GM21825 (cell line): ENCODE data around the gene PTGER1.
"Not testable (repeated sequence)": the region's sequence is repeated elsewhere in the genome, so short reads cannot be mapped to it uniquely, and the experiment has no call there.

Experiments
- ATAC-seq: cut with Tn5 transposase; IDR thresholded peaks from one replicate; pipeline ENCODE4 v1.9.1; 2021; ENCODE audit warnings: mild to moderate bottlenecking, moderate library complexity; ENCODE audit not compliant: unreplicated experiment

Gene PTGER1

DNA sequence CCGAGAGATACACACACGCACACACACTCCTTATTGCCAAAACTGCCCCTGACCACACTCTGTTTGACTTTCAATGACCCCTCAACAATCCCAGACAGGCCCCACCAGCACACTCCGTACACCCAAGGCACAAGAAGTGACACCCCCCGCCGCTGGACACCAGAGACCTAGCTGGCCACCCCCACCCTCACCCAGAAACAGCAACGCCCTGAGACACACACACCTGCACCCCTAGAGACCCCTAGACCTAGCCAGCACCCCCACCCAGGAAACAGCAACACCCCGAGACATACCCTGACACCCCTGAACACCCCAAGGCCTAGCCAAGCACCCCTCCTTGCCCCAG, 1.1 kb upstream of the PTGER1 start:
- no peak for ATAC-seq

DNA sequence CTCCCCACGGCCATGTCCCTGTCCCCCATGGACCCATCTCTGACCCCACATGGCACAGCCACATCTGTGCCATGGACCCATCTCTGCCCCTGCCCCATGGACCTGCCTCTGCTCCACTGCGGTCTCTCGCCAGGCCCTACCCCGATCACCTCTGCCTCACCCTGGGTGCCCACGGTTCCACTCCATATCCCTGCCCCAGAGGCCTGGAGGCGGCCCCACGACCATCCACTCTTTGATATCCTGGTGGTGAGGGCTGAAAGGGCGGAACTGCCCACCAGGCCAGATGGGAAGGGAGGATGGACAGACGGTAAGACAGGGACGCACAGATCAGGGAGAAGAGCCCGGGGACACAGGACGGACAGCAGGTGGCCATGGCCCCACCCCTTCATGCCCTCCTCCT, 327 bp downstream of the PTGER1 start:
- ATAC-seq, result no peak

DNA sequence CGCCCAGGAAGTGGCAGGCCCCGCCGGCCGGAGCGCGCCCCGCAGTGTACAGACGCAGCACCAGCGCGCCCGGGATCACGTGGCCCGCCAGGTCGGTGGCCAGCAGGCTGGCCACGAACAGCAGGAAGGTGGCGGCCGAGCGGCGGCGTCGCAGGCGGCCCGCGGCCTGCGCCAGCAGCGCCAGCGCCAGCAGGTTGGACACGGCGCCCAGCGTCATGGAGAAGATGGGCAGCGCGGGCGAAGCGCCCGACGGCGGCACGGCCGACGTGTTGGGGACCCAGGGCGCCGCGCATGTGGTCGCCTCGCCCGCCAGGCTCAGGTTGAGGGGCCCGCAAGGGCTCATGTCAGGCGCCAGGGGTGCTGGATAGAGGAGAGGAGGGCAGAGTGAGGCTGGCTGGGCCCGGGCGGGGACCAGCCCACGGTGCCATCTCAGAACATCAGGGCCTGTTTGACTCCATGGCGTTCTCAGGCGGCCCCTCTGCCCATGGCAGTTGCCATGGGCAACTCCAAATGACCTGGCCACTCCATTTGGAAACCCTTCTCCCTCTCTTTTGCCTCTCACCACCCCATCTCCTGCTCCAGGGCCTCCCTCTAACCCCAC, 1.1 kb downstream of the PTGER1 start:
- ATAC-seq, result no peak

DNA sequence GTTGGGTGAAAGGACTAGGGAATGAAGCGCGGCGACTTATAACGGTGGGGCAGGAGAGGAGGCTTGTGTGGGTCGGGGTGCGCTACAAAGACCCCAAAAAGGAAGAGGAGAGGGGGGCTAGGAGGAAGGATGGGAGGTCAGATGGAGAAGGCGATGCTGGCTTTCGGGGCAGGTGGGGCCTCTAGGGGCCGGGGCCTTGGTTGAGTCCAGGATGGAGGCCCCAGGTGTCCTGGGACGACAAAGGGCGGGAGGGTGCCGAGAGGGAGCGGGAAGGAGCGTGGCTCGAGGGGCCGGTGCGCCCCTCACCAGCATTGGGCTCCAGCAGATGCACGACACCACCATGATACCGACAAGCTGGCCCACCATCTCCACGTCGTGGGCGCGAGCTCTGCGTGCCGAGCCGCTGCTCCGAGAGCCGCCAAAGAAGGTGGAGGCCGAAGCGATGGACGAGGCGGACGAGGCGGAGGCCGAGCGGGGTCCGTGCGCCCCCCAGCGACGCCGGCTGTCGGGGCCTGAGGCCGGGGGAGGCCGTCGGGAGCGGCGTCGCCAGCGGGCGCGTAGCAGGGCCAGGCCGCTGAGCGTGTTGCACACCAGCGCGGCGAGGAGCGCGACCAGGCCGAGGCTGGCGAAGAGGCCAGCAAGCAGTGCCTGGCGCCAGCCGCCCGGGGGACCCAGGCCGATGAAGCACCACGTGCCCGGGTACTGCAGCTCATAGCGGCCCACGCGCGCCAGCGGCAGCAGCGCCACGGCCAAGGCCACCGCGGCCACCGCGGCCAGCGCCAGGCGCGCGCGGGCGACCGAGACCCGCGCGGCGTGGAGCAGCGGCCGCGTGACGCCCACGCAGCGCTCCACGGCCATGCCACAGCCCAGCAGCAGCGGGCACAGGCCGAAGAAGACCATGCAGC, 1.8 kb downstream of the PTGER1 start:
- no peak for ATAC-seq

DNA sequence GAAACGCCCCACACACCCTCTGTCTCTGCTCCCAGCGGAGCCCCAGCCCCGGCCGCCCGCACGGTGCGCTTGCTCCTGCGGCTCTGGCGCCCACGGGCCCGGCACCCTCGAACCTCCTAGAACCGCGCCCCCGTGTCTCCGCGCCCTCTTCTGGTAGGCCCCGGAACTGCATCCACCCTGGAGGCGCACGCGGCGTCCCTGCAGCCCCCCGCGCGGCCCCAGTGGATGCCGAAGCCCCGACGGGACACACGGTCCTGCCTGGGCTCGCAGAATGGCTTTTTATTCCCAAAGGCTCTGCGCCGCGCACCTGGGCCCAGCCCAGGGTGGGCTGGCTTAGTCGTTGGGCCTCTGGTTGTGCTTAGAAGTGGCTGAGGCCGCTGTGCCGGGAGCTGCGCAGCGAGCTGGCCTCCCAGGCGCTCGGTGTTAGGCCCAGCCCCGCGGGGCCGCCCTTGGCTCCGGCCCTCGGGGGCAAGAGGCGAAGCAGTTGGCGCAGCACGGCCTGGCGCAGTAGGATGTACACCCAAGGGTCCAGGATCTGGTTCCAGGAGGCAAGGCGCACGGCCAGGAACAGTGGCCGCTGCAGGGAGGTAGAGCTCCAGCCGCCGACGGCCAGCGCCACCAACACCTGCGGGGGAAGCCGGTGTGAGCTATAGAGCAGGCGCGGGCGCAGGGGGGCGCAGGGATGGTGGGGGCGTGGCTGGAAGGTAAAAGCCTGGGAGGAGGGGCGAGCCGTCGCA, 2.8 kb downstream of the PTGER1 start:
- no peak for ATAC-seq

DNA sequence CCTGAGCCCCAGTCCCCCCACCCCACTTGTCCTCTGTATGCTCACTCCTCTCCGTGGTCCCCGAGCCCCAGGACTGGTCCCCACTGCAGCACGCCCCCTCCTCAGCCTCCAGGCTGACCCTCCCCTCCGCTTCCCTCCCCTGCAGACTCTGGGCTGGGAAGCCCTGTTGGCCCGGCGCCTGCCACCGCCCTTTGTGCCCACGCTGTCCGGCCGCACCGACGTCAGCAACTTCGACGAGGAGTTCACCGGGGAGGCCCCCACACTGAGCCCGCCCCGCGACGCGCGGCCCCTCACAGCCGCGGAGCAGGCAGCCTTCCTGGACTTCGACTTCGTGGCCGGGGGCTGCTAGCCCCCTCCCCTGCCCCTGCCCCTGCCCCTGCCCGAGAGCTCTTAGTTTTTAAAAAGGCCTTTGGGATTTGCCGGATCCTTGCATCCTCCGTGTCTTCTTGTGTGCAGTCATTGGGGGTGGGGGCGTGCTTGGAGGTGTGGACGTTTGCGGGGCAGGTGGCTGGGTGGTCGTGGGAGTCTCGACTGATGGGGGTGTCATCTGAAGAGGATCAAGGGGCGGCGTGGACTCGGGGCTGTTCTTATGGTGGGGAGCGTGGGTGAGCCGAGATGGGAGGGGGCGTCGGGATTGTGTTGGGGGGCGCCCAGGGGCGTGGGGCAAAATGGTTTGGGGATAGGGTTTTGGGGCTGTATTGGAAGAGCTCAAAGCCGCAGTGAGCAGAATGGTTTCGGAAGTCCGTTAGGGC, 3.5 kb downstream of the PTGER1 start:
- ATAC-seq, result no peak

DNA sequence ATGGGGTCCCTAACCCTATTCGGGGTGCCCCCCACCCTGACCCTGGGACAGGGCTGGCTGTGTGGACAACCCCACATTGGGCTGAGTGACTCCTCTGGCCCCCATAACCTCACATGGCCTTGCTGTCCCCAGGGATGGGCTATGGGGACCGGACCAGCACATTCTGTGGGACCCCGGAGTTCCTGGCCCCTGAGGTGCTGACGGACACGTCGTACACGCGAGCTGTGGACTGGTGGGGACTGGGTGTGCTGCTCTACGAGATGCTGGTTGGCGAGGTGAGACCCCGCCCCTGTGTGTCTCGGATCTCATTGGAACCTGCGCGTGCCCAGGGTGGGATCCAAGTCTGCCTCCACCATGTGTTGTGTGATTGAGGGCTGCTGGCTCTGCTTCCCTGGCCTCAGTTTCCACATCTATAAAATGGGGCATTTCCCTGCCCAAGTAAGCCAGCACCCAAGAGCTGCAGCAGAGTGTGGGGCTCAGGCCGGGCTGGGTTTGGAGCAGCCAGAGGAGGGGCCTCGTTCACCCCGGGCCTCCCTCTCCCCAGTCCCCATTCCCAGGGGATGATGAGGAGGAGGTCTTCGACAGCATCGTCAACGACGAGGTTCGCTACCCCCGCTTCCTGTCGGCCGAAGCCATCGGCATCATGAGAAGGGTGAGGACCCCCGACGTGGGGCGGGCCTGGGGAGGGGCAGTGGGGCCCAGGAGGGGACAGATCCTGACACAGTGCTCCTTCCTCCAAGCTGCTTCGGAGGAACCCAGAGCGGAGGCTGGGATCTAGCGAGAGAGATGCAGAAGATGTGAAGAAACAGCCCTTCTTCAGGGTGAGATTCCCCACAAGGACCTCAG, 4.9 kb downstream of the PTGER1 start:
- ATAC-seq, result no peak

DNA sequence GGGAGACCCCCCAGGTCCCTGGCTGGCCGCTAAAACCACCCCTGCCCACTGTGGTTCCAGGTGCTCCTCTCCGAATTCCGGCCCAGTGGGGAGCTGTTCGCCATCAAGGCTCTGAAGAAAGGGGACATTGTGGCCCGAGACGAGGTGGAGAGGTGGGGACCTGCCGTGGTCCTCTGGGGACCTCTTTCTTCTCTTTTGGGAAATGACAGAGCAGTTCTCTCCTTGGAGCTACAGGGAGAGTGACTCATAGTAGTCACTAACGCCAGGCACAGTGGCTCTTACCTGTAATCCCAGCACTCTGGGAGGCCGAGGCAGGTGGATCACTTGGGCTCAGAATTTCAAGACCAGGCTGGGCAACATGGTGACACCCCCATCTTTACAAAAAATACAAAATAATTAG, 7.3 kb downstream of the PTGER1 start:
- no peak for ATAC-seq

DNA sequence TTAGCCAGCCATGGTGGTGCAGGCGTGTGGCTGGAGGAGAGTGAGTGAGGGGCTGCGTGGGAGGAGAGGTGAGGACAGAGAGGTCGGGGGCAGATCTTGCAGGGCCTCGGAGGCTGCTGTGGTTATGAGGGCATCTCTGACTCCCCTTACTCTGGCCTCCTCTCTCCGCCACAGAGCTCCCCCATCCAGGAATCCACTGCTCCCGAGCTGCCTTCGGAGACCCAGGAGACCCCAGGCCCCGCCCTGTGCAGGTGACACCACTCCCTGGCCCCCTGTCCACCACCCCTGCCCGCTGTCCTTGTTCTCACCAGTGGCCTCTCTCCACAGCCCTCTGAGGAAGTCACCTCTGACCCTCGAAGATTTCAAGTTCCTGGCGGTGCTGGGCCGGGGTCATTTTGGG, 7.8 kb downstream of the PTGER1 start:
- no peak for ATAC-seq

DNA sequence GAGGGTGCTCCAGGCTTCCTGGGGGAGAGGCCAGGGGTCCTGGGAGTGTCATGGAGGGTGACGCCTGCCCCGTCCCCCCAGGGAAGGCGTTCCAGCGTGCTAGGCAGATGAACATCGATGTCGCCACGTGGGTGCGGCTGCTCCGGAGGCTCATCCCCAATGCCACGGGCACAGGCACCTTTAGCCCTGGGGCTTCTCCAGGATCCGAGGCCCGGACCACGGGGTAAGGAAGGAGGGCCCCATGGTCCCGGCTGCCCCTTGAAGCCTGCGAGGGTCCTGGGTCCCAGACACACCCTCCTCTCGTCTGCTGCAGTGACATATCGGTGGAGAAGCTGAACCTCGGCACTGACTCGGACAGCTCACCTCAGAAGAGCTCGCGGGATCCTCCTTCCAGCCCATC, 11.4 kb downstream of the PTGER1 start:
- ATAC-seq, result no peak

DNA sequence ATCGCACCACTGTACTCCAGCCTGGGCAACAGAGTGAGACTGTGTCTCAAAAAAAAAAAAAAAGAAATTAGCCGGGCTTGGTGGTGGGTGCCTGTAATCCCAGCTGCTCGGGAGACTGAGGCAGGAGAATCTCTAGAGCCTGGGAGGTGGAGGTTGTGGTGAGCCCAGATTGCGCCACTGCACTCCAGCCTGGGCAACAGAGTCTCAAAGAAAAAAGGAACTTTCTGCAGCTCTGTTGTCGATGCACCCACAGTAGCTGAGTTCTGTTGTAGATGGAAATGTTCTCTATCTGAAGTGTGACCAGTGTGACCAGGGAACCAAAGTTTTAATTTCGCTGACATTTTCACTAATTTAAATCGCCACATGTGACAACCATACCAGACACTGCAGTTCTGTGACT, 12.8 kb downstream of the PTGER1 start:
- not testable (repeated sequence) for ATAC-seq

DNA sequence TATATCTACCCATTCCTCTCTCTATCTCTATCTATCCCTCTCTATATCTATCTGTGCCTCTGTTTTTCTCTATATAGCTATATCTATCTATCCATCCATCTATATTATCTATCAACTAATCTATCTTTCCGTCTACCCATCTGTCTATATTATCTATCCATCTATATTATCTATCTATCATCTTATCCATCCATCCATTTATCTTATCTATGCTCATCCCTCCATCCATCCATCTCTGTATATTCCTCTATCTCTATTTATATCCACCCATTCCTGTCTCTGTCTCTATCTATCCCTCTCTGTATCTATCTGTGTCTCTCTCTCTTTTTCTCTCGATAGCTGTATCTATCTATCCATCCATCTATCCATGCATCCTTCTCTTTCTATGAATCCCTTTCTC, 14.2 kb downstream of the PTGER1 start:
- ATAC-seq, result no peak

DNA sequence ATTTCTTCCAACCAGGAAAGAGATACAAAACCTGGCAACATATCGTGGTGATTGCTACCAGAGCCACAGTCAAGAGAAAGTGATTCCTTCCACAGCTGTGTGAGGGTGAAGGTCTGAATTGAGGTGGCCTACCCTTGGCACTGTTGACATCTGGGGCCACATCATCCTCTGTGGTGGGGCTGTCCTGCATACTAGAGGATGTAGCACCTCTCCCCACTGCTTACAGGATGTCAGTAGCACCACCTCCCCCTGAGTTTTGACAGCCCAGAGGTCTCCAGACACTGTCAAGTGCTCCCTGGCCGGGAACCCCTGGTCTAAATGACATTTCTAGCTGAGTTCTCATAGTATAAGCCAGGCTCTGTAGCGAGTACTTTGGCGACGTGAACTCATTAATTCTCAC, 15.5 kb downstream of the PTGER1 start:
- no peak for ATAC-seq

DNA sequence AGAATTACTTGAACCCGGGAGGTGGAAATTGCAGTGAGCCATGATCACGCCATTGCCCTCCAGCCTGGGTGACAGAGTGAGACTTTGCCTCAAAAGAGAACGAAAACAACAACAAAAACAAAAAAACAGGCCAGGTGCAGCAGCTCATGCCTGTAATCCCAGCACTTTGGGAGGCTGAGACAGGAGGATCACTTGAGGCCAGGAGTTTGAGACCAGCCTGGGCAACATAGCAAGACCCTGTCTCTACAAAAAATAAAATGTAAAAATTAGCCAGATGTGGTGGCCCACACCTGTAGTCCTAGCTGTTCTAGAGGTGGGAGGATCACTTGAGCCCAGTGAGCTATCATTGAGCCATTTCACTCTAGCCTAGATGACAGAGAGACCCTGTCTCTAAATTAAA, 22.9 kb downstream of the PTGER1 start:
- not testable (repeated sequence) for ATAC-seq

DNA sequence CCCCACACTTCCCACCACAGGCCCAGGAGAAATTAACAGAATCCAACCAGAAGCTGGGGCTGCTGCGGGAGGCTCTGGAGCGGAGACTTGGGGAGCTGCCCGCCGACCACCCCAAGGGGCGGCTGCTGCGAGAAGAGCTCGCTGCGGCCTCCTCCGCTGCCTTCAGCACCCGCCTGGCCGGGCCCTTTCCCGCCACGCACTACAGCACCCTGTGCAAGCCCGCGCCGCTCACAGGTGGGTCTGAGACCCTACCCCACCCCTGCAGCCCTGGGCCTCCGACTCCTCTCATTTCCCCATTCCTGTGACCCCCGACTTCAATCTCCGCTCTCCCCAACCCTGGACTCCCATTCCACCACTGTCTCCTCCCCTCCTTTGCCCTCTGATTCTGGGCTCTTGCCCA, 24.3 kb downstream of the PTGER1 start:
- ATAC-seq, result no peak

DNA sequence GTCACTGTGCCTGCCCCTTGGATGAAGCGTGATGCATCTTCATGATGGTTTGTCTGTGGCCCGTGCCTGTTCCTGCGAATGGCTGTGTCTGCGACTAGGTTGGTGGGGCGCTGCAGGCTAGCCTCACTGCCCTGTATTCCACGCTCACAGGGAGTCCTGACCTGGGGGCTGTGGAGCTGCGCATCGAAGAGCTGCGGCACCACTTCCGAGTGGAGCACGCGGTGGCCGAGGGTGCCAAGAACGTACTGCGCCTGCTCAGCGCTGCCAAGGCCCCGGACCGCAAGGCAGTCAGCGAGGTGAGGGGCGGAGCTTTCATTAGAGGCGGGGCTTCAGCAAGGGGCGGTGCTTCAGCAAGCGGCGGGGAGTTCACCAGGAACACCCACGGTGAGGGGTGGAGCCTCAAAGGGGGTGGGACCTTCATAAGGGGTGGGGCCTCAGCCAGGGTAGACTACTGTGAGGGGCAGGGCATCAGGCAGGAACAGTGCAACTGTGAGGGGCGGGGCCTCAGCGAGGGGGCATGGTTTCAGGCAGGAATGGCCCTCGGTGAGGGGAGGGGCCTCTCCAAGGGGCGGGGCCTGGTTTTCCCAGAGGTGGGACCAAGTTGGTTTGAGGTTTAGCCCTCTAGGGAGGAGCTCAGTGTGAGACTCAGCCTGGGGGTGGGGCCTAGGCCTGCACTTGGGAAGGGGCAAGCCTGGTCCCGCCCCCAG, 24.8 kb downstream of the PTGER1 start:
- ATAC-seq, result no peak

DNA sequence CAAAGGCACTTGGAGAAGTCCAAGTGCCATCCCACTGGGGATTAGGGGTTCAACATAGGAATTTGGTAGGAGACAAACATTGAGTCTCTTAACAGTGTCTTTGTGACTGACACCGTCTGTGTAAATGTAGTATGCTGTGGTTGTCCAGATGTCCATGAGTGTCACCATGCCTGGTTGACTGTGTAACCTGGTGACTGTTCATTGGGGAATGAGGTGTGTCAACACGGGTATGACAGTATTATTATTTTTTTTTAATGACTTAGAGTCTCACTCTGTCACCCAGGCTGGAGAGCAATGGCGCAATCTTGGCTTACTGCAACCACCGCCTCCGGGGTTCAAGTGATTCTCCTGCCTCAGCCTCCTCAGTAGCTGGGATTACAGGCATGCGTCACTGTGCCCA, 25.8 kb downstream of the PTGER1 start:
- no peak for ATAC-seq

DNA sequence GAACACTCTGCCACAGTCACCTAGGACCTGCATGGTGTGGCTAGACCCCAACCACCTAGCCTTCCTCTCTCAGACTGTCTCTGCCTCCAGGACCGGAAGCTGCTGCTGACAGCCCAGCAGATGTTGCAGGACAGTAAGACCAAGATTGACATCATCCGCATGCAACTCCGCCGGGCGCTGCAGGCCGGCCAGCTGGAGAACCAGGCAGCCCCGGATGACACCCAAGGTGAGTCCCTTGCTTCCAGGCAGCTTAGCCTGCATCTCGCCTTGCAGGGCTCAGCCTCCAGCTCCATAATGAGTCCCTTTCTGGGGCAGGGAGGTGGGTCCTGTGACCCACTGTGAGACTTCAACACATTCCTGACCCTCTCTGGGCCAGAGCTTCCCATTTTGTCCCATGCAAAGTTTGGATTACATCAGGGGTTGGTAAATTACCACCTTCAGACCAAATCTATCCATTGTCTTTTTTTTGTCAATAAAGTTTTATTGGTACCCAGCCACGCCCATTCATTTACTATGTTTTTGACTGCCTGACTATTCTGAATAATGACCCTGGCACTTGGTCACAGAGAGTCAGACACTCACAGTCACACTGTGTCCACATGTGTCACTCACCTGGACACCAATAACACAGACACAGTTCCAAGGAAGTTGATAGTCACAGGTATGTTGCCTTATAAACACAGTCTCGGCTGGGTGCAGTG, 28.7 kb downstream of the PTGER1 start:
- ATAC-seq, result no peak

DNA sequence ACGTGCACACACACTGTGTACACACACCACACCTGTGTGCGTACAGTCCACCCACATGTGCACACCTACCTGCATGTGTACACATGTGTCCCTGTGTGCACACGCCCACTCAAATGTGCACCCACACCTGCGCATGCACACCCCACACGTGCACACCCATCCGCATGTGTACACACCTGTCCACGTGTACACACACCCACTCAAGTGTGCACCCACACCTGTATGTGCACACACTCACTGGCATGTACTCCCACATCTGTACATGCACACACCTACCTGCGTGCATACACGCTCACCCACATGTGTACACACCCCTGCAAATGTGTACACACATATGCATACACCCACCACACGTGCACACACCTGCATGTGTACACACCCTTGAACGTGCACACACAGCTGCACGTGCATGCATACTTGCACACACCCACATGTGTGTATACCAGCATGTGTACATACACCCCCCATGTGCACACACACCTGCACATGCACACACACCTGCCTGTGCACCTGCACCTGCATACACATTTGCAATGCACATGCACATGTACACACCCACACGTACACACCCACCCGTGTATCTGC, 31.4 kb downstream of the PTGER1 start:
- no peak for ATAC-seq
